Mesangial cell (primary cell): Measurements from ENCODE around the gene TSPAN12. TPM values are rescaled to one million over a fixed set of nuclear protein-coding genes. Genes with fewer than 3 reads are reported as not detected.

Experiments
- total RNA-seq: library from RNA; depleted of rRNA; stranded (reverse); fragments of >200 nt; gene quantifications from 2 replicates; pipeline ENCODE4 v1.2.3, GENCODE V29; 2015

TSPAN12 gene, protein sequence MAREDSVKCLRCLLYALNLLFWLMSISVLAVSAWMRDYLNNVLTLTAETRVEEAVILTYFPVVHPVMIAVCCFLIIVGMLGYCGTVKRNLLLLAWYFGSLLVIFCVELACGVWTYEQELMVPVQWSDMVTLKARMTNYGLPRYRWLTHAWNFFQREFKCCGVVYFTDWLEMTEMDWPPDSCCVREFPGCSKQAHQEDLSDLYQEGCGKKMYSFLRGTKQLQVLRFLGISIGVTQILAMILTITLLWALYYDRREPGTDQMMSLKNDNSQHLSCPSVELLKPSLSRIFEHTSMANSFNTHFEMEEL
- total RNA-seq, result 5.5 and 33.7 TPM in 2 replicates

DNA sequence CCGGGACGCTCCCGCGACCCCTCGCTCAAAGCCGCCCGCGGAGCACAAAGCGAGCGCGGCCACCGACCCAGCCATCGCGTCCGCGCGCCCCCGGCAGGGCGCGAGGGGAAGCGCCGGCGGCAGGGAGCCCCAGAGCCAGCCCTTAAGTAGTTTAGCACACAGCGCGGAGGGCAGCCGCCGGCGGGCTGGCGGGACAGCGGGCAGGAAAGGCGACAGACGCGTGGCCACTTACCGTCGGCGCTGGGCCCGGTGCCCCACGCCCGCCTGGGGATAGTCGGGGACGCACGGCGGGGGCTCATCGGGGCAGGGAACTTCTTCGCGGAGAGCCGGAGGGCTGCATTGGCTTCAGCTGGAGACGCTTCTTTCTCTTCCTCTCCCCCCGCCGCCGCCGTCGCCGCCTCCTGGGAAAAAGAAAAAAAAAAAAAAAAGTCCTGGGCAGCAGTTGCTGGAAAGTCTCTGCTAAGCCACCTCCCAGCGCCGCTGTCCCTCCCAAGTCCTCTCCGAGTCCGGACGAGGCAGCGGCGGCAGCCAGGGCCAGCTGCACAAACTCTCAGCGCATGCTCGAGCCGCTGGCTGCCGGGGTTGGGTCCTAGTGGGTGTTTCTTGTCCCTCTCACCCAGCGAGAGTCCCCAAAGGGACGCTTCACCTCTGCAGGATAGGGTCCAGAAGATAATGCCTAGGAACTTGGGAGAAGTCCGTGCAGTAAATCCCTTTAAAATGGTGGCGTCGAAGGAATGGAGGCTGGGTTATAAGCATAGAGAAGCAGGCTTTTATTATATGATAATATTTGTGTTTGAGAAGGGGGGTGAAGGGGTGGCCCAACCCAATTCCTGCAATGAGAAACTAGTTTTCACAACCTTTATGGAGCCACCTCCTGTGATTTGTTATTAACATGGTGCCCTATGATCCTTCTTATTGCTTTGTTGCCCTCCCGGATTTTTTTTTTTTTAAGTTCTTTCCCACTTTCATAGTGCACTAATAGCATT lies at the start of gene TSPAN12:
TSS of gene TSPAN12 (minus strand) at position 557 of the 986 bp plus-strand sequence. CDS start 1,381 bp downstream, outside the sequence.

Other genes with a start within 250 kb of the TSPAN12 start
- gene ING3, start 92.6 kb upstream of the TSPAN12 start, total RNA-seq, result 7.4 and 7.5 TPM in 2 replicates
- 2.0 and 6.8 TPM in 2 replicates for gene CPED1, start 130.6 kb upstream of the TSPAN12 start, total RNA-seq